Cerebellar cortex (tissue), 1 donor: ENCODE results near the gene DUS4L.
A peak's percentile ranks its signal among the peaks of the same experiment; 100 is the strongest.
"Not testable (repeated sequence)": the region's sequence is repeated elsewhere in the genome, so short reads cannot be mapped to it uniquely, and the experiment has no call there.

Experiments
- DNase-seq: peaks from one replicate; pipeline ENCODE4 v3.0.0-alpha.2; 2015; ENCODE audit warnings: low spot score

Gene DUS4L

DNA sequence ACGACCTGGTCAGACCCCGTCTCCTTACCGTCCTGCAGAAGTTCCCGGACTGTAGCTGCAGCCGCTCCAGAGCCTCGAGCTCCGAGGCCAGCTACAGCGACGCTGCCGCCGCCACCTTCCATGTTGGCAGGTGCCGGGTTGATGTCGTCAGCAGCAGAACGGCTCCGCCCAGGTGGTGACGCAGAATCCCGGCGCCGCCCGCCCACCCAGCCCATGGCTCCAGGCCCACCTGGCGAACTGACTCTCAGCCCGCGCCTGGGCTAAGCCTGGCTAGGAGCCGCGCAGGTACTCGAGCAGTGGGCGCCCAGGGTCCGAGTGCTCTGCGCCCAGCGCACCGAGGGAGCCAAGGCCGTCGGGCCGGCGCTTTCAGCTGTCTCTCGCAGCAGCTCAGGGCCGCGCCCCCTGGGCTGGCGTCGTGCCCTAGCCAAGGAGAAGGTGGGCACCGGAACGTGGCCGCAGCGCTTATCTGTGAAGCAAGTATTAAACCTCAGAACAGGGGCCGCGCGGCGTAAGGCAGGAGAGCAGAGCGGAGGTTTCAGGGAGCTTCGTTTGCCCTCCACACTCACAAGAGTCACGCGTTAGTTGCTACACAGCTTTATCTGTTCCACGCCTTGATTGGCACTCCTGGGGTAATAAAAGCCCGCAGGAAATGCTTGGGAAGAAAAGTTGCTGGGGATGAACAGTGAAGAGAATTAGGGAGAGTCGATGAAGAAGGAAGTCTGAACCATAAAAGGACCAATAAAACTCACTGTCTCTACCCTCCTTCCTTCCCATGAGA lies at the start of gene DUS4L, which contains the start of gene COG5:
Gene DUS4L, plus strand, starts transcription at position 197 of the 778 bp plus-strand sequence. CDS start 3,100 bp downstream, outside the sequence.
Gene COG5, minus strand, starts transcription at position 146 of the 778 bp plus-strand sequence. Its CDS starts 24 bp downstream, at position 122.
- DNase-seq = peak; percentile 83

DNA sequence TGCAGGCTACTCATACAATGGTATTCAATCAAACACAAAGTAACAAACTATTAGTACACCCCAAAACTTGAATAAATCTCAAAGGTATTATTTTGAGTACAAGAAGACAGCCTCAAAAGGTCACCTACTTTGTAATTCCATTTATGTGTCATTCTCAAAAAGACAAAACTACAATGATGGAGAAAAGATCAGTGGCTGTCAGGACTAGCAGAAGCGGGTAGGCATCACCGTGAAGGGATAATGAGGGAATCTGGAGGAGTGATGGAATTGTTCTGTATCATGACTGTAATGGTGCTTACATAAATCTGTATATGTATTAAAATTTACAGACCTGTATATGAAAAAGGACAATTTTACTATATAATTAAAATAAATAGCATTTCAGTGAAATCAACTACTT lies 37.1 kb upstream of the DUS4L start:
- DNase-seq = no peak

DNA sequence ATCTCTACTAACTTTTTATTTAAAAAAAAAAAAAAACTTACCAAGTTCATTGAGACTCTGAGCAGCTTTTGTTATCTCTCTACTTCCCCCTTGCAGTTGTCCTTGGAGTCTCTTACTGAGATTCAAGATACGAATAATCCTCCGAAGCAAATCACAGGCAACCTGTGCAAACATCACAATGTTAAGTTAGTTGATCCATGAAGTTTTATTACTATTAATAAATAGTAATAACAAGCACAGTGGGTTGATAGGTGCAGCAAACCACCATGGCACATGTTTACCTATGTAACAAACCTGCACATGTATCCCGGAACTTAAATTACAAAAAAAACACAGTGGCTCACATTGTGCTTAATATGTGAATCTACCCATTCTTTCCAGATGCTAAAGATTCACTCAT lies 36.6 kb upstream of the DUS4L start:
- no peak for DNase-seq

DNA sequence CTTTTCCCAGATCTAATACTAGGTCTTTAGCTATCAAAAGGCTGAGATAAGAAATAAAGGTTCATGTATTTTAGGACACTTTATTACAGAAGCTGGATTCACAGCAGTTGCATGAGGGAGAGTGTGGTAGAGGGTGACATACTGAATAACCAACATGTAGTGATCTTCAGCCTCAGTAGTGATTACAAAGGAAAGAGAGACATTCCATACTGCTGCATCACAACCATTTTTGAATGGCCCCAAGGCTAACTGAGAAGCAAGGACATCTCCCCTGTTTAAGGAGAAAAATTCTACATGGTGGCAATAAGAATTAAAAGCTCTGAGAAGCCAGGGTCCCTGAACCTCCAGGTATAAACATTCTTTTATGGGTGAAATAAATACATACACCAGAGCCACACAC lies 35.3 kb upstream of the DUS4L start:
- DNase-seq = no peak

GRCh38 chr7:107530751-107531150 lies 33.0 kb upstream of the DUS4L start:
- no peak for DNase-seq

DNA sequence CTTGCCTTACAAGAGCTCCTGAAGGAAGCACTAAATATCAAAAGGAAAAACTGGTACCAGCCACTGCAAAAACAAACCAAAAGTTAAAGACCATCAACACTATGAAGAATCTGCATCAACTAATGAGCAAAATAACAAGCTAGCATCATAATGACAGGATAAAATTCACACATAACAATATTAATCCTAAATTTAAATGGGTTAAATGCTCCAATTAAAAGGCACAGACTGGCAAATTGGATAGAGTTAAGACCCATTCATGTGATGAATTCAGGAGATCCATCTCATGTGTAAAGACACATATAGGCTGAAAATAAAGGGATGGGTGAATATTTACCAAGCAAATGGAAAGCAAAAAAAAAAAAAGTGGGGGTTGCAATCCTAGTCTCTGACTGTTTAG lies 29.6 kb upstream of the DUS4L start:
- no peak for DNase-seq

- DNase-seq = not testable (repeated sequence)
Observed at GRCh38 chr7:107537228-107537627, 26.5 kb upstream of the DUS4L start.

DNA sequence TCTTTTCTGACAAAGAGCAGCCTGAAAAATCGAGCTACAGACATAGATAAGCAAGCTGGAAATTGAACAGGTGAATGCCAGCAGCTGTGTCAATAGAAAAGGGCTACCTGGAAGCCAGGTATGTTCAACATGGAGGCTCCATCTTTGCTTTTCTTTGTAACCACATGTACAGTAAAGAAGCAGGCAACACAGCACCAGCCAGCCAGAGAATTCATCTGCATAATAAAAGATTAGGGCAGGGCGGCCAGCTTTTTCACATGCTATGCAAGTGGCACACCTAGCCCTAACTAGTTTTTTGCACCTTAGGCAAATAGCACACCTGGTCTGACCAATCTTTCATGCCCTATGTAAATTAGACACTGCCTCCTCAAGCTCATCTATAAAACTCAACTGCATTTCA lies 25.8 kb upstream of the DUS4L start:
- DNase-seq = no peak

GRCh38 chr7:107543338-107543993 lies 20.3 kb upstream of the DUS4L start:
- DNase-seq = no peak

DNA sequence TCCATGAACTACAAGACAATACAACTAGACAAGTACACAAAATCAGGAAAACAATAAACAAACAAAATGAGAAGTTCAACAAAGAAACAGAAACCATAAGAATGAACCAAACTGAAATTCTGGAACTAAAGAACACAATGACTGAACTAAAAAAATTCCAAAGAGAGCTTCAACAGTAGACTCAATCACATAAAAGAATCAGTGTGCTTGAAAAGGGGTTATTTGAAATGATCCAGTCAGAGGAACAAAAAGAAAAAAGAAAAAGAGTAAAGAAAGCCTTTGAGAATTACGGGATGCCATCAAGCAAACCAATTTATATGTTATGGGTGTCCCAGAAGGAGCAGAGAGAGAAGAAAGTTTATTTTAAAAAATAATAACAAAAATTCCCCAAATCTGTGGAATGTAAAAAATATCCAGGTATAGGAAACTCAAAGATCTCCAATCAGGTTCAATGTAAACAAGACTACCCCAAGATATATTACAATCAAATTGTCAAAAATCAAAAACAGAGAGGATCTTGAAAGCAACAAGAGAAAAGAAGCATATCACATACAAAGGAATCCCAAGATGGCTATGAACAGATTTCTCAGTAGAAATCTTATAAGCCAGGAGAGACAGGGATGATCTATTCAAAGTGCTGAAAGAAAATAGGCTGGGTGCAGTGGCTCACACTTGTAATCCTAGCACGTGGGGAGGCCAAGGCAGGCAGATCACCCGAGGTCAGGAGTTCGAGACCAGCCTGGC lies 18.8 kb upstream of the DUS4L start:
- no peak for DNase-seq

- no peak for DNase-seq
Observed at GRCh38 chr7:107551936-107552335, 11.8 kb upstream of the DUS4L start.

DNA sequence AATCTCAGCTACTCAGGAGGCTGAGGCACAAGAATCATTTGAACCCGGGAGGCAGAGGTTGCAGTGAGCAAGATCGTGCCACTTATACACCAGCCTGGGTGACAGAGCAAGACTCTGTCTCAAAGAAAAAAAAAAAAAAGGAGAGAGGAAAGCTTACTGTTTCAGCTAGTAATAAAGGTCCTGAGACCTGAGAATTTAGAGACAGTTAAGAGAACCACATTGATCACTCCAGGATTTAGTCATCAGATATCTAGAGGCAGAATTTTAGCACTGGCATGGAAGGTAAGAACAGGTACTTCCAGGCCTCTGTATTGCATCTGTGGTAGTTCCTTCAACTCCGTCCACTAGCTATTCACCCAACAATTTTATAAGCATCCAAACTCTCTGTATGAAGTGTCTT lies 7.9 kb upstream of the DUS4L start:
- DNase-seq = no peak

DNA sequence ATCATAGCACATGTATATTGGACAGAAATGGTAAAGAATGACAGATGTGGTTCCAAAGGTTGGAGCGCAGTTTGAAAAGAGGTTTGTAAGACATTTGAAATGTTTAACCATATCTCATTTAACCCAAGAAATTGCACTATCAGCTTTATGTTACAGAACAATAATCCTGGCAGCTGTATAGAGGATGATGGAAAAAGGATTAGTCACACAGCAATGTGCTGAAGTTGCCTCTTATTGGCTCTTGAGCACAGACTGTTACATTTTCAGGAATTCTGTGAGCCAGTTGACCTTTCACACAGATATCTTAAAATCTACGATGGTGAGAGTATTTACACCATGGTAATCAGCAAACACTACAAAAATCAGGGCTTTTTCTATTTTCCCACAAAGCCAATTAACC lies 3.9 kb upstream of the DUS4L start:
- no peak for DNase-seq

DNA sequence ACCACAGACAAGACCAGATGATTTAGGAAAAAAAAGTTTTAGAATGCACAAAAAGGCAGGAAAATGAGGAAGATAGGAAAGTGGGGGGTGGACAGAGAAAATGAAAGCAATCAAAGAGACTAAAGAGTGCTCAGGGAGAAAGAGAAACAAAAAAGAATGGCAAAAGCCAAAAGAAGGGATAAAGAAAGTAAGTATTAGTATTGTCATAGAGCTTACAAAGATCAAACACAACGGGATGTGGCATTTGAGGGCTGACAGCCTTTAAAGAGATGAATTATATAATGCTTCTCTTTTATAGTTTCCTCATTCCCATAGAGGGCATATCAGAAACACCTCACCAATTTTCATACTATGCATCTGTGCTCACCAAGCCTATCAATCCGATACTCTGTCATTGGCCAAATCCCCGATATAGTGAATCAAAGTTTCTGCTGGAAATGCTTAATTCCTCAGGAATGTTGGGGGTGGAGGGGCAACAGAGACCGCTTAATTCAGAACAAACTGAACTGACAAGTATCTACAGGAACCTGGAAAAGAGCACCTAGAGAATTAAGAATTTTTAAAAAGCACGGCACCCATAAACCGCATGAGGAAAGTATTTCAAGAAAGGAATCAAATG lies 2.8 kb upstream of the DUS4L start:
- no peak for DNase-seq

DNA sequence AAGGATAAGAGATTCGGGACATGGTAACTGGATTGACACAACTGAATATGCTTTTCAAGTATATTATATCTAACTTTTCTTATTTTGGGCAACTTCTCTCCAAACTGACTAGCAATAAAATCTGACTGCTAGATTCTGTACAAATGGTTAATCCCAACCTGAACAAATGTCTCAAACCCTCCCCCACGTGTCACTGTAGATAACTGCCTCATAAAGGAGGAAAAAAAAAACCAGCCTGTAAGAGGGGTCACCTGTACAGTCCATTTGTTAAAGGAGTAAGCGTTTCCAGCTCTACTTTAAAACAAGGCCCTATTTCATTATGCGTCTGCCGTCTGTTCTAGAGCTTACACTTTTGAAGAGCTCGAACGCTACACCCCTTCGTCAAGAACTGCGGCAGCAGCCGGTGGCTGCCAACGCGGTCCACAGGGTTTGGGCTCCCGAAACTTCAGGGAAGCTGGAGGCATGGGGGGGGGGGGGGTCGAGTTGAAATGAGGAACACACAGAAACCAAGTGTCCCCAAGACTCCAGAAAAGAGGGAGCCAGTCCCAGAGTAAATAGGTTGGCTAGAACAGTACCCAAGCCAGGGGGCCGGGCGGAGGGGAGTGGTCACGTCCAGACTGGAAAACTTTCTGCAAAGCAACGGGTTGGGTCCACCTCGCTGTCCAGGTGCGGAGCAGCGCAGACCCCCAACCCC lies 543 bp upstream of the DUS4L start:
- peak; percentile 41 for DNase-seq

GRCh38 chr7:107564553-107565298 lies 955 bp downstream of the DUS4L start:
- no peak for DNase-seq

DNA sequence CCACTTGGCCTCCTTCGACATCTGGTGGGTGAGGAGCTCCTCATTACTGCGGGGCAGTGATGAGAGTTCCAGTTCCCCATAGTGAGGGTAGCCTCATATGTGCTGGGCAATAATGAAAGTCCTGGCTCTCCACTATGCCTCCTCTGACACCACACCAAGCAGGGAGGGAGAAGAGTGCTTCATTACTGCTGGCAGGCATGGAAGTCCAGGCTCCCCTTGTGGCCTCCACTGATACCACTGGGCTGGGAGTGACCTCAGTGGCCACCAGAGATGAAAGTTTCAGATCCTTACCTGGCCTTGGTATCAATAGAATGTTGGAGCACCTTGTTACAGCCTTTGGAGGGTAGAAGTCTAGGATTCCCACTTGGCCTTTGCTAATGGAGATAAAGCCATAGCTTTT lies 6.5 kb downstream of the DUS4L start:
- DNase-seq = no peak

DNA sequence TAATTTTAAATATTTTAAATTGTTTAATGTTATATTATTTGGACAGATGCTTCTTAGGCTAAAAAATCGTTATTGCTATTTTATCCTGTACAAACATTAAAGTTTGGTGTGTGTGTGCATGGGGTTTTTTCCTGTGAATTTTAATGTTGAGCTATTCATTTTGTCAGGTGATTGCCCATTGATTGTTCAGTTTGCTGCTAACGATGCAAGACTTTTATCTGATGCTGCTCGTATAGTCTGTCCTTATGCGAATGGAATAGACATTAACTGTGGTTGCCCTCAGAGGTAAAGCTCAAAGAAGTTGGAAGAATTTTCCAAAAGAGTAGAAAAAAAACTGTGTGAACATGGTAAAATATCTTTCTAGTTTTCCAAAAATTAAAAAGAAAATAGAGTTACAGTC lies 9.8 kb downstream of the DUS4L start:
- DNase-seq = no peak

DNA sequence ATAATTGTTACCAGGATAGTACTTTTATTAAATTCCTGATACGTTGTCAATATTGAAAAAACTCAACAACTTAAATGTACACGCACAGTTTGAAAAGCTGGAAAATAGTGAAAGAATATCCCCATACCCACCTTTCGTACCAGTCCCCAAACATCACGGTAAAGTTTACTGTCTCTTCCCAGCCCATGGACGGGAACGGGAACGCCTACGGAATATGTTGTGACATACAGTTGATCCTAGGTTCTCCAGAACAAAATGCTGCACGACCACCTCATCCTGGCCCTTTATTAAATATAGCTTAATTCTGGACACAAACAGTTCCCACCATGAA lies 15.7 kb downstream of the DUS4L start:
- no peak for DNase-seq

- peak; percentile 66 for DNase-seq
Observed at GRCh38 chr7:107579885-107580715, 16.3 kb downstream of the DUS4L start, which contains the start of gene BCAP29. TSS of gene BCAP29 (plus strand) at chr7:107580246. CDS start at chr7:107580773, 527 bp downstream.
